ENCODE data around the gene VARS2.
A peak's percentile ranks its signal among the peaks of the same experiment; 100 is the strongest.
"Not testable (repeated sequence)": the region's sequence is repeated elsewhere in the genome, so short reads cannot be mapped to it uniquely, and the experiment has no call there.

VARS2 gene

GRCh38 chr6:30963641-30964040 lies 49.6 kb downstream of the VARS2 start:
- peak; percentile 39 for DNase-seq (ENCODE audit: low read depth)
- no peak for TF ChIP-seq CTCF (IDR thresholded peaks at IDR 0.05; ENCODE audit: insufficient read depth, low read depth, low read length, missing control alignments)

GRCh38 chr6:30964075-30964474 lies 50.0 kb downstream of the VARS2 start:
- H3K4me3 ChIP-seq (ENCODE audit: low read length): no peak overlapping the region
- TF ChIP-seq CTCF (IDR thresholded peaks at IDR 0.05; ENCODE audit: insufficient read depth, low read depth, low read length, missing control alignments): no peak
- DNase-seq (ENCODE audit: low read depth): no peak

More at GRCh38 chr6:30963641-30964040, 49.6 kb downstream of the VARS2 start:
- H3K4me3 ChIP-seq (ENCODE audit: low read length): no peak overlapping the region

- DNase-seq (ENCODE audit: low read depth): no peak
- H3K4me3 ChIP-seq (ENCODE audit: low read length): no peak overlapping the region
- no peak for TF ChIP-seq CTCF (IDR thresholded peaks at IDR 0.05; ENCODE audit: insufficient read depth, low read depth, low read length, missing control alignments)
Measured at GRCh38 chr6:30965140-30965601, 51.1 kb downstream of the VARS2 start.

- H3K4me3 ChIP-seq (ENCODE audit: low read length): no peak overlapping the region
- TF ChIP-seq CTCF (IDR thresholded peaks at IDR 0.05; ENCODE audit: insufficient read depth, low read depth, low read length, missing control alignments): no peak
- no peak for DNase-seq (ENCODE audit: low read depth)
Measured at GRCh38 chr6:30966154-30966553, 52.1 kb downstream of the VARS2 start.

- not testable (repeated sequence) for H3K4me3 ChIP-seq (ENCODE audit: low read length); DNase-seq (ENCODE audit: low read depth)
Measured at GRCh38 chr6:30969171-30969570, 55.1 kb downstream of the VARS2 start.

- TF ChIP-seq CTCF (IDR thresholded peaks at IDR 0.05; ENCODE audit: insufficient read depth, low read depth, low read length, missing control alignments): no peak
- peak; percentile 54 for DNase-seq (ENCODE audit: low read depth)
- no peak overlapping the region for H3K4me3 ChIP-seq (ENCODE audit: low read length)
Measured at GRCh38 chr6:30970946-30971345, 56.9 kb downstream of the VARS2 start.

GRCh38 chr6:30972816-30973215 lies 58.8 kb downstream of the VARS2 start:
- H3K4me3 ChIP-seq (ENCODE audit: low read length): no peak overlapping the region
- DNase-seq (ENCODE audit: low read depth): peak; percentile 31
- TF ChIP-seq CTCF (IDR thresholded peaks at IDR 0.05; ENCODE audit: insufficient read depth, low read depth, low read length, missing control alignments): no peak

All from epithelial cell of esophagus (primary cell).